Midbrain (tissue), 1 donor: Measurements from ENCODE around the gene PSD2.
A peak's percentile ranks its signal among the peaks of the same experiment; 100 is the strongest.

Experiments used
- DNase-seq: peaks from one replicate; lab custom pipeline; 2025; lab: John Stamatoyannopoulos, UW

PSD2 gene

DNA sequence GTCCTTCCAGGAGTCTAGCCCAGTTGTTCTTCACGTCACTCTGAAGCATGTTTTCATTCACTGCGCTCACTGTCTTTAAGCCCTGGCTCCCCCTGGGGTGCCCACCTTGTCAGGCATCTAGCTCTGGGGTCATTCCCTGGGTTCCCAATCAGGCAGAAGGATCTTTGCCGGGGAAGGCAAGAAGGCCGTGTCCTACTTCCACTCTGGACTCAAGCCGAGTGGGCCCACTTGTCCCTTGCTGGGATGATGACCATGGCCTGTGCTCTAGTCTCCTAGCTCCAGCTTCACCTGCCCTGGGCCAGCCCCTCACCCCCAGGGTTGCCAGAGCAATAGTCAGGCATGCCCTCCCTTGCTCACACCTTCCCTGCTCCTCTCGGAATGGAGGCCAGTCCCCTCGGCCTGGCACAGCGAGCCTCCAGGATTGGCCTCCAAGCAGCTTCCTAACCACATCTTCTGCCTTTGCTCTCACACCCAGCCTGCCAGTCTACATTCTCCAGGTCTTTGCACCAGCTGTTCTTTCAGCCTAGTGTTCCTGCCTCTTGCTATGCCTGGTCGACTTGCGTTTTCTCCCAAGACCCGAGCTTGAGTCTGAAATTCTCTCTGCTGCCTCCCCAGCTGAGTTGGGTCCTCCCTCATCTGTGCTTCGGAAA is 32.2 kb upstream of the PSD2 start:
- DNase-seq, result no peak

DNA sequence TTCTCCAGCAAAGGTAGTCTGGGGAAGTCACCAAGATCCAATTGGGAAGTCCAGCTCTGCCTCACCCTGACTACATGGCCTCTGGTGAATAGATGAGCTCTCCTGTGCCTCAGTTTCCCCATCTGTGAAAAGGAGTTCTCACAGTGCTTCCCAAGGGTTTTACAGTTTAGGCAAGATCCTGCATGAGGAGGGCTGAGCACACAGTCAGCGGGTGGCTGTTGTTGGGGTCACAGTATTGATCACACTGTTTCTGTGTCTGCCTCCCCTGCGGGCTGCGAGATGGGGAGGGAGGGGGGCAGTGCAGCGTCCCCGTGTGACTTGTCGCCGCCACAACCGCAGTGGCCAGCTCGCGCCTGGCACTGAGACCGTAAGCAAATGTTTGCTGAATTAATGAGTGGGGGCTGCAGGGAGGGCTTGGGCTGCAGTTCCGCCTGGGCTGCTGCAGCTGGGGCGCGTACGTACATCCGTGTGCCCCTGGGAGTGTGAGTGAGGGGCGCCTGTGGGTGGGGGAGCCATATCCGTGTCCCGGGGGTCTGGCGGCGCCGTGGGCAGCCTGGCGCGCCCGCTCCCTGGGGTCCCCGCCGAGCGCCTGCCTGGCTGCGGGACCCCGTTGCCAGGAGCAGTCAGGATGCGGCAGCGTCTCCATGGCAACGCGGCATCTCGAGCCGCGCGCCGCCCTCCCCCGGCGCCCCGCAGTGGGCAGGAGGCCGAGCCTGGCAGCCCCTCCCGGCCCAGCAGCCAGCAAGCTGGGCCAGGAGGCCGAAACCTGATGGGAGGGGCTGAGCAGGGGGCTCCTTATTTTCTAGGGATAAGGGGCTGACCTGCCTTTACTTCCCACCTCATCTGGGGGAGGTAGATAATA is 31.4 kb upstream of the PSD2 start:
- peak; percentile 81 for DNase-seq

DNA sequence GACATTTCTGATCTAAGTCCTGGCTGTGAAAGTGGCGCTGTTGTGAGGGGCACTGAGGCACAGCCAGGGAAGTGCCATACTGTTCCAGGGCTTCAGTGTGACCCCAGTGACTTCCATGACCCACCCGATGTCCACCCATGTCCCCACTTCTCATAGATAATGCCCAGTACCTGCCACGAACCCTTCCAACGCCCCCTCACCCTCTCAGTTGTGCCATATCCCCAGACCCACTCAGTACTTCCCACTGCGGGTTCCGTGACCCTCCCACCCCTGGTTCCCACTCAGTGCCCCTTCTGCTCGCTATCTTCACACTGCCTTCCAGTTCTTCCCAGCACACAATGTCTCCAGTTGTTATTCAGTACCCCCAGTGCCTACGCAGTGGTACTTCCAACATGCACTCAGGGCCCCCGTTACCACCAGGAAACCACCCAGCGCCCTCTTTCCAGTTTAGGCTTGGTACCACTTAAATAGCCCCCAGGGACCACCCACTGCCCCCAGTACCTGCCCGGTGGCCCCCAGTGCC is 30.7 kb upstream of the PSD2 start:
- no peak for DNase-seq

DNA sequence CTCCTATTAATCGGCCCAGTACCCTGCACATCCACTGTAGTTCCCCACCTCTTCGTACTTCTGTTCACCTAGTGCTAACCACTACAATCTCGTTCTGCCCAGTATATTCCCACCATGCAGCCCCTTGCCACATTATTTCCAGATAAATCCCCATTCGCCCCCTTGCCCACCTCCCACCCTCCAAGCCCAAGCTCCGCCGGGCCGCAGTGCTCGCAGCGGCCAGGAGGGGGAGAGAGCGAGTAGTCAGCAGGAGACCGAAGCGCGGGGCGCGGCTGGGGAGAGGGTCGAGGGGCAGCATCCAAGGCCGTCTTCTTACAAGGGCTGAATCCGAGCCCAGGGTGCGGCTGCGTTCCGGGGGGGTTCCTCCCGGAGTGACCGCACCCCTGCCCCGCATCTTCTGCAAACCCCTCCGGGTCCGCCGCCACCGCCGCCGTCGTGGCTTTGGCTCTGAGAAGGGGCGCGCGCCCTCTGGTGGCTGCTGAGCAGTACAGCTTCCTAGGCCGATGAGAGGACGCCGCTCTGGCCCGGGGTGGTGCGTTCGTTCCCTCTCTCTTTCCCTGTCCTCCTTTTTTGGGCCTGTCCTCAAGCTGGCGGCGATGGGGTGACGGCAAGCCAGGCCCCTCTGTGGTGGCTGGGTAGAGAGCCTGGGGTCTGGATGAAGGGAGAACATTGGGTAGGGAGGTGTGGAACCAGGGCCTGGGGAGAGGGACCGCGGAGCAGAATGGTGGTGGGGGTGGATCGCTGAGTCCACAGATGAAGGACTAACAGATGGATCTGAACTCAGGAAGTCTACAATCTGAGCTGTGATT is 30.0 kb upstream of the PSD2 start:
- DNase-seq, result peak; percentile 86

DNA sequence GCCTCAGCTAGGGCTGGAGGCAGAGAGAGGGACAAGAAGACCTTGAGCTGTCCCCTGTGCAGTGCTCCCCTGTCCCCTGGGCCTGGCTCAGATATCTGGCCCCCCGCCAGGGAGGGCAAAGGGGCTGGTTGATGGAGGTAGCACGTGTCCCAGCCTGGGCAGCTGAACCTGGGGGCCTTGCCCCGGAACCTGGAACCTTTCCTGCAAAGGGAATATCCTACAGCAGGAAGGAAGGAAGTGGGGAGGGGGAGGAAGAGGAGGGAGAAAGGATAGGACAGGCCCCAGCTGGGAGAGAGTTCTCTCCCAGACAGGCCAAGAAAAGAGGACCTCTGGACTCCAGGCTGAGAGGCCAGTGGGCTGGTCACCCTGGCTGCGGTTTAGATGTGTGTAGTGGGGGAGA is 27.6 kb upstream of the PSD2 start:
- no peak for DNase-seq

DNA sequence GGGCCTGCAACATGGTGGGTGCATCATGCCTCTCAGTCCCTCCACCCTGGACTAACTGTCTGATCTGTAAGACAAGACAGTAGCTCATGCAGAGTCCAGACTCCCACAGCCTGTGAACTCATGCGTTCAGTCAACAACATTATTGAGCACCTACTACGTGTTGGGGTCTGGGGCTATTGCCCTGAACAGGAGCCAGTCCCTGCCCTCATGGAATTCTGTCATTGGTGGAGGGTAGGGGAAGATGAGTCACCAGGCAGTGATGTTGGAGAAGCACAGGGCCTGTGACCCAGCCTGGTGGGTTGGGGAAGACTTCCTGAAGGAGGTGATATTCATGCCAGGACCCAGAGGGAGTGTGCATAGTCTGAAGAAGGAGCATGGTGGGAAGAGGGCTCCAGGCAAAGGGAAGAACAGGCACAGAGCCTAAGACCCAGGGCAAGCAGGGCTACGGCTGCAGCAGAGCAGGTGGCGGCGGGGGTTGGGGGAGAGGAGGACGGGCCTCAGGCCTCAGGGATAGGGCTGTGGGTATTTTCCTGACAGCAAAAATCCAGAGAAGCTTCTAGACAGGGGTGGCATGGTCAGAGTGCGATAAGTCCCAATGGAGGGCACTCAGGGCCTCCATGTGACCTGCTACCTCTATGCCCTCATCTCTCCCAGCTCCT is 26.7 kb upstream of the PSD2 start:
- DNase-seq, result no peak

DNA sequence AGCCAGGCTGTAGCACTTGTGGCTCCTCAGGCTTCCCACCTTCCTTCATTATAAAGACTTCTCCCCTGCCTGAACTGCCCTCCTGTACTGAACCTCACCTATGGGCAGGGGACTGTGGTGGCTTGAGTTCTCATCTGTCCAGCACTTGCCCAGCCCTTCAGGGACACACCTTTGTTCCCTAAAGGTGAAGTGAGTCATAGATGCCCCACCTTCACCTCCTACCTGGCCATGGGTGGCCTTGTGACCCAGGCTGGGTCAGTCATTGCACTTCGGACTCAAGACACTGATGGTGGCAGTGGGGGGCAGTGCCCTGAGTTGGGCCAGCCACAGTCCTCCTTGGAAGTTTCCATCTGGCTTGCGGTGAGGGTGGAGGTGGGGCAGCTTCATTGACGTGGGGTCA is 26.1 kb upstream of the PSD2 start:
- no peak for DNase-seq

DNA sequence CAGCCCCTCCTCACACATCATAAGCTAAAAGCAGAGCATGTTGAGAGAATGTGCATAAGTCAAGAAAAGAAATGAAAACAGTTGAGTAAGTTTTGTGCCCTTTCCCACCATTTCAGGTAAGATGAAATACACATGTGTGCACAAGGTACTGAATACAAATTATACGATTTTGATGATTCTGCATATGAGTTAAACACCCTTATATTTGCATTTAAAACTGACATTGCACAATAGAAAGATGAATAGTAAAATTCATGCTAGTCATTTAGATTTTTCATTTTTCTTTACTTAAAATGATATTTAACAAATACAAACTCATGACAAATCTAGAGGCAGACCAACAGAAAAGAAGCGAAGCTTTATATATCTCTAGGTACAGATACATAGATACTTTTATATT is 24.9 kb upstream of the PSD2 start:
- no peak for DNase-seq

DNA sequence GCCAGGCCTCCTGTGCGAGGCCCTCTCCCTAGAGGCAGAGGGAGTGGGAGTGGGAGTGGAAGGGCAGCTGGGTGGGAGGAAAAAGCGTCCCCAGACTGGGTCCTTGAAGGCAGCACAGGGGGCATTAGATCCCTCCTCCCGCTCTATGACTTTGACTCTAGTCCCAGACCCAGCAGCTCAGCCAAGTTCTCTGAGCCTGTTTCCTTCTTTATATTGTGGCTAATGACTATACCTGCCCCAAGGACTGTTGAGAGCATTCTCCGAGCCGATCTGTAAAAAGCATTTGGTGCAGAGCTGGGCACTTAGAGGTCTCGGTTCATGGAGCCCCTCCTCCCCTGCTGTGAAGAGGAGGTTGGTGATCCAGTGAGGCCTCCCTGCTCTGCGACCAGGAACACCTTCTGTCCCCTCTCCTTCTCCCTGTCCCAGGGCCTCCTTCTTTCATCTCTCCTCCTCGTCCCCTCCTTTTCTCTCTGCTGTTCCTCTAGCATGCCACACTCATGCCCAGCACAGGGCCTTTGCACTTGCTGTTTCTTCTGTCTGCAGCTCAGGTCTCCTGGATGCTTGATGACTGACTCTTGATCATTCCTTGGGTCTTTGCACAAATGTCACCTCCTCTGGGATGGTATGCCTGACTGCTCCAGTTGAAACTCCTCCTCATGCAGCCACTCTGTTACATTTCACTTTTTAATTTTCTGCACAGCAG is 23.4 kb upstream of the PSD2 start:
- DNase-seq, result no peak

DNA sequence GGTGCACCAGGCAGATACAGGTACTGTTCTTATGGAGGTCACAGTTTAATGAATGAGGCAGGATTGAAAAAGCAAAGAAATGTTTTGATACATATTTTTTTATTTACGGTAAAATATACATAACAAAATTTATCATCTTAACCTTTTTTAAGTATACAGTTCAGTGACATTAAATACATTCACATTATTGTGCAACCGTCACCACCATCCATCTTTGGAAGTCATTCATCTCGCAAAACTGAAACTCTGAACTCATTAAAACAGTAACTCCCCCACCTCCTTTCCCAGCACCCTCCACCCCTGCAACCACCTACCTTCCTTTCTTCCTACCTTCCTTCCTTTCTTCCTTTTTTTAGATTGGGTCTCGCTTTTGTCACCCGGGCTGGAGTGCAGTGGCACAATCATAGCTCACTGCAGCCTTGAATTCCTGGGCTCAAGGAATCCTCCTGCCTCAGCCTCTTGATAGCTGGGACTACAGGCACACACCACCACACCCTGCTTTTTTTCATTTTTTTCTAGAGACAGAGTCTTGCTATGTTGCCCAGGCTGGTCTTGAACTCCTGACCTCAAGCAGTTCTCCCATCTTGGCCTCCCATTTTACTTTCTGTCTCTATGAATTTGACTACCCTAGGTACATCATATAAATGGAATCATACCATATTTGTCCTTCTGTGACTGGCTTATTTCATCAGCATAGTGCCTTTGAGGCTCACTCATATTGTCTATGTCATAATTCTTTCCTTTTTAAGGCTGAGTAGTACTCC is 22.5 kb upstream of the PSD2 start:
- no peak for DNase-seq

DNA sequence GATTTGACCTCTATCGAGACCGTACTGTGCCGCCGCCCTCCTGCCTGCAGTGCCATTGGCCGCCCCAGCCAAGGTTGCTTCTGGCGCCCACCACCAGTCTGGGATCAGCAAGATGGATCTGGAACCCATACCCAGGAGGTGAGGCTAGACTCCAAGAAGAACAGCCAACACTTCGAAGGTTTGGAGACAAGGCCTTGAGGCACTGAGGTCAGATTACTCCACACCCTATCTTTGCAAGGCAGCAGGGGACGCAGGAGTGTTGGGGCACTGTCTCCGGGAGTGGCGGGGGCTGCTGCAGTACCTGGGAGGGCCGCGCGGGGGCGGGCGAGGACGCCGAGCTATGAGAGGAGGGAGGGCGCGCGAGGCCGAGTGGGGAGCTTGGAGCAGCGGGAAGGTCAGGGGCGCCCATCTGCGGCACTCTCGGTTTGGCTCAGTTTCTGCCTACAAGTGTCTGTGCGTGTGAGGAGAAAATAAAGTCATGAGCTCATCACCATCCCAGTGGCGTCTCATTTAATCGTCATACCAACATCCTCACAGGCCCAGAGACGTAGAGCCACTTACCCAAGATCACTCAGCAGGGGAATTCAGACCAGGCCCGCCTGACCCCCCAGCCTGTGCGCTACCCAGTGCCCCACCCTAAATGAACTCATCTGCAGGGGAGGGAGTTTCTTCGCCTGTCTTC is 20.5 kb upstream of the PSD2 start:
- DNase-seq, result peak; percentile 78

DNA sequence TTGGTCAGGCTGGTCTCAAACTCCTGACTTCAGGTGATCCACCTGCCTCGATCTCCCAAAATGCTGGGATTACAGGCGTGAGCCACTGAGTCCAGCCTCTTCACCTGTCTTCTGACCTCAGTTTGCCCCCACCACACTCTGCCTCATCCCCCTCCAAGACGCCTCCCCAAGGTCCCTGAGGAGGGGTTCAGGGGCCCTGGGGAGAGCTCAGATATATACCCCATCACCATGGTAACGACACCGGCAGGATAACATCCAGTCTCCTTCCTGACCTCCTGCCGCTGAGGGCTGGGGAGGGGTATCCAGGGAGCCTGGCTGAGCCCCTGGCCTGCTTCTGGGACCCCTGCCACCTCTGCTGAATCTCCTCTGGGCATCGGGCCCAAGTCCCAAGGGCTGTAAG is 19.7 kb upstream of the PSD2 start:
- no peak for DNase-seq

DNA sequence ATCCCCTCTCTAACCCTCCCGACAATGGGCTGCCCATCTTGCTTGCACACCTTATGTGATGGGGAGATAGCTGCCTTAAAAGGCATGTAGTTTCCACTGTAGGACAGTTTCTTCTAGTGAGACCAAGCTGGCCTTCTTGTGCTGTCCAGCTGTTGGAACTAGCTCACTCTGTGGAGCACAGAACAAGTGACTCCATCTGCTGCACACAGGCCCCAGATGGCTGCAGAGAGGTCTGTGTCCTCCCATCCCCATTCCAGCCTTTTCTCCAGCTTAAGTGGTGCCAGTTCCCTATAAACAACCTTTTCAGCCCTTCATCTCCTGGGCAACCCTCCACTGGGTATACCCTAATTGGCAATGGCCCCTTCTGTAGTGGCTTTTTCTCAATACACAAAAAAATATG is 18.7 kb upstream of the PSD2 start:
- no peak for DNase-seq

DNA sequence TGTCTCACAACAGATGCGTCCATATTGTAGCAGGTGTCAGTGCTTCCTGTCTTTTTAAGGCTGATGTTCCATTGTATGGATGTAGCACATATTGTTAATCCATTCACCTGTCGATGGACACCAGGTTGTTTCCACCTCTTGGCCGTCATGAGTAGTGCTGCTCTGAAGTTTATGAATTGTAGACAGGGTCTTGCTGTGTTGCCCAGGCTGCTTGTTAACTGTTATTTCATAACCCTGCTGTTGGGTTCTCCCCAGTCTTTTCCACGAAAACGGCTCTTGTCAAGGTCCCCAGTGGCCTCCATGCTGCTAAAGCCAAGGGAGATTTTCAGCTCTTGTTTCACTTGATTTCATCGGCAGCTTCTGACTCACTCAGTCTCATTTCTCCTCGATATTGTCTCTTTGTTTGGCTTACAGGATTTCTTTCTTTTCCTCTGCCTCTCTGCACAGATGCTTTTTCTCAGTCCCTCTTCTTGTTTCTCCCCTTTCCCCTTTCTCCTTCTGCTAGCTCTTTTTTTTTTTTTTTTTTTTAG is 12.1 kb upstream of the PSD2 start:
- no peak for DNase-seq

DNA sequence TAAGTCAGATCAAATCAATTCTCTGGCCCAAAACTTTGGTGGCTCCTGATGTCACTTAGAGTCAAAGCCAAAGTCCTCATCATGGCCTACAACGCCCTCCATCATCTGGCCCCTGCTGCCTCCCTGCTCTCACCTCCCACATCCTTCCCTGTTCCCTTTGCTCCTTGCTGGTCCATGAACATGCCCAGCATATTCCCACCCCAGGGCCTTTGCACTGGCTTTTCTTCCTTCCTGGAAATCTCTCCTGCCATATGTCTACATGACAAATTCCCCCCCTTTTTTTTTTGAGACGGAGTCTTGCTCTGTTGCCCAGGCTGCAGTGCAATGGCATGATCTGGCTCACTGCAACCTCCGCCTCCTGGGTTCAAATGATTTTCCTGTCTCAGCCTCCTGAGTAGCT is 11.1 kb upstream of the PSD2 start:
- DNase-seq, result no peak

DNA sequence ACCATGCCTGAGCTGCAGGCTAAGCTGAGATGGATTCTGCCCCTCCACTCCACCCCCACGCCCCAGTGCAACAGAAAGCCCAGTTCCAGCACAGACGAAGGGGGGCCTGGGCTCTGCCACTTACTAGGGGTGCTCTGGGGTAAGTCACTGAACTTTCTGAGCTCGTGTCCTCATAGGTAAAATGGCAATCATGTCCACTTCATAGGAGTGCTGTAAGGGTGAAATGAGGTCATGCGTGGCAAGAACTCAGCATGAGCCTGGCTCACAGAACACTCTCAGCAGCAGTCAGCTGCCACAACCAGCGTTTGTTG is 8.4 kb upstream of the PSD2 start:
- DNase-seq, result no peak

DNA sequence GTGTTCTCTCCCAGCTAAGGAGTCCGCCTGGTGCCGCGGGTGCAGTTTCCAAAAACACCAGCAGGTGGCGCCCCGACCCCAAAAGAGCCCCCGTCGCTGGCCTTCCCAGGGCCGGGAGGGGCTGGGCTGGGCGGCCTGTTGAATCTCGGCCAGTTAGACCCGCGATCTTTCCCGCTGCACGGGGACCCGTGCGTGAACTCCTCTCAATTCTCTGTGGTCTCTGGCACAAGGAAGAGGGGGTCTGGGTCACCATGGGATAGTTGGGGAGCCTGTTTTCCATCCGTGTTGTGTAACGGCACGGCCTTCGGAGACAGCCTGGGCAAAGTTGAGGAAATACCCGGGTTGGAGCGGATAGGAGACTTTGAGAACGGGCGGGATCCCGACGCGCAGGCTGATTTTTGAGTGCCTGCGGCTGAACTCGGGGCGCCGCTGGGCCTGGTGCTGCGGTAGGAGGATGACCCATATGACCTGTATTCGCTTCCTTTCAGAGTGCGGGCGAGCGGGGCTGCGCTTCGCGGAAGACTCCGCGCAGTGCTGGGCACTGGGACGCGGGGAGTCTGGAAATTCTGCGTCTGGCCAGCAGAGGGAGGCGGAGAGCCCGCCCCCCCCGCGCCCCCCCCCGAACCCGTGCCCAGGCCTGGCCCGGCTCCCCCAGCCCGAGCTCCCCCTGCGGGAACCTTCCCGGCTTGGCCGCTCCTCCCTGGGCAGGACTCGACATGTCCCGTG is 7.9 kb upstream of the PSD2 start:
- DNase-seq, result peak; percentile 94

DNA sequence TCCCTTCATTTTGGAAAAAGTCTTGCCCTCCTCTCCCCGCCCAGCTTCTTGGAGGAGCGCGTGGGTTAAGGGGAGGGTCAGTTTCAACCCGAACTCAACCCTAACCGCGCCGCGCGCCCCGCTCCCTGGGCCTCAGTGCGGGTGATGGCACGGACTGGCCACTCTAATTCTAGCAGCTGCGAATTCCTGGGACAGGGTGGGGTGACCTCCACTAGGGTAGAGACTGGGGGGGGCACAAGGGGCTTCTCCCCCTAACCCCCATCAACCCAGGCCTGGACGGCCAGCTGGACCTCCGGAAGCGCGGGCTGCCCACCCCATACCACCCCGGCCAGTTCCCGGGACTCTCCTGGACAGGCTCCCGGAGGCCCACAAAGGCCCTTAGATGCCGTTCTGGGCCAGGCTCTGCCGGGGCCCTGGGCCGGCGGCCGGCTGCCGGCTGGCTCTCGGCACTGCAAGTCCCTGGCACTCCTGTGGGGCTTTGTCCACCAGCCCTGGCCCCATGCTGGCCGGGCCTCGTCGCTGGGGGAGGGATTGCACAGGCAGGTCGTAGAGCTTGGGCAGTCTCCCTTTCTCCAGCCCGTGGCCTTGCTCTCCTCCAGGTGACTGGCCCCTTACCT is 7.2 kb upstream of the PSD2 start:
- DNase-seq, result peak; percentile 93
